Heart right ventricle (tissue), 16 donors: ENCODE results near the gene KSR2. TPM values are rescaled to one million over a fixed set of nuclear protein-coding genes. Genes with fewer than 3 reads are reported as not detected.

ENCODE experiments used
- ATAC-seq, 8 donors: fragments of 200-7000 bp; cut with Tn5 transposase; one replicate each; pipeline ENCODE4 v1.9.1; 2020; ENCODE audit warnings: mild to moderate bottlenecking in 8 of 8, moderate library complexity in 8 of 8, moderate number of reproducible peaks in 1 of 8
- DNase-seq, 2 donors: peaks; one replicate each; pipeline ENCODE4 v3.0.0-alpha.2; 2020
- H3K27ac ChIP-seq, 10 donors: fragments of 200-600 bp; sonication (generic) in 2 of 10; one replicate each; pipeline versions ENCODE4 v1.5.0 to v1.8.0; 2020 to 2022; ENCODE audit warnings: mild to moderate bottlenecking in 3 of 10
- H3K27me3 ChIP-seq, 7 donors: fragments of 200-600 bp; one replicate each; pipeline ENCODE4 v1.8.0; 2021 to 2022; ENCODE audit warnings: mild to moderate bottlenecking in 2 of 7
- H3K36me3 ChIP-seq, 9 donors: fragments of 200-600 bp; sonication (generic) in 1 of 9; one replicate each; pipeline versions ENCODE4 v1.5.0 to v1.8.0; 2020 to 2022; ENCODE audit warnings: mild to moderate bottlenecking in 2 of 9
- H3K4me1 ChIP-seq, 9 donors: fragments of 200-600 bp; sonication (generic) in 1 of 9; one replicate each; pipeline versions ENCODE4 v1.5.0 to v1.8.0; 2020 to 2022; ENCODE audit warnings: mild to moderate bottlenecking in 4 of 9
- H3K4me3 ChIP-seq, 10 donors: fragments of 200-600 bp; sonication (generic) in 2 of 10; one replicate each; pipeline versions ENCODE4 v1.5.0 to v1.8.0; 2020 to 2022; ENCODE audit warnings: mild to moderate bottlenecking in 7 of 10, moderate library complexity in 2 of 10
- H3K9me3 ChIP-seq, 11 donors: fragments of 200-600 bp in 10 of 11; sonication (generic) in 2 of 11; one replicate each; pipeline versions ENCODE4 v1.5.0 to v1.8.0; 2013 to 2022; ENCODE audit warnings: mild to moderate bottlenecking in 2 of 11, control low read depth in 1 of 11, moderate library complexity in 1 of 11
- WGBS, 2 donors: extraction: QIAGEN DNeasy Blood & Tissue Kit; methylation state at CpG; one replicate each; pipeline ENCODE4 v1.1.7; 2013; ENCODE audit warnings: inconsistent platforms in 1 of 2; 5-methylcytosine and 5-hydroxymethylcytosine counted together
- intact Hi-C, 10 donors: fragments of 100-400 bp; cut with DNase I; formaldehyde crosslinking; loops; one replicate each; pipeline versions ENCODE4 v1.11.1 to v1.14.2; 2022
- polyA plus RNA-seq, 2 donors: library from polyadenylated mRNA; stranded (reverse); fragments of 200-250 nt; gene quantifications; one replicate each; pipeline ENCODE4 v1.2.3, GENCODE V29; 2013
- total RNA-seq, 10 donors: library from RNA; stranded (reverse); fragmentation: NEBNext Ultra II Directional in 3 of 10; extraction: Animal tissue kit (Norgen Biotek cat#: 25700) in 3 of 10; gene quantifications; one replicate each; pipeline versions ENCODE4 v1.2.1 to v1.2.4, GENCODE V29; 2021 to 2023
- TF ChIP-seq, protein P1 (sequence below), 9 donors: fragments of 200-600 bp; sonication (generic) in 2 of 9; IDR thresholded peaks; one replicate each; pipeline versions ENCODE4 v1.5.0 to v1.8.0; 2021 to 2022; ENCODE audit warnings: antibody characterized with exemption in 9 of 9, mild to moderate bottlenecking in 5 of 9, moderate library complexity in 1 of 9
- donor health status: Arrhythmogenic right ventricular cardiomyopathy.
- donor health status: ischemic (EF 13 %, LVEDD 7.1; RV severe dilation, severe dysfunction).
- donor health status: healthy with polysubstance abuse.
- donor health status: DM: no; HTN: yes; CAD: no.
- donor health status: DM: no; HTN: no; CAD: no.
- donor health status: ischemic (EF 25% LVEDD 6.9; RV normal size, moderate dysfunction).
- donor health status: ischemic (EF 25% LVEDD 5.7; RV mildly dilated, moderate dysfunction).
- donor health status: healthy.
- donor health status: DM: yes; HTN: yes; CAD: no.
- donor health status: Ischemic cardiomyopathy.
- donor health status: ischemic (EF 35%, LVEDD 5.7; RV mildly dilated, moderate dysfunction).
- donor health status: nonischemic (EF 11% LVEDD 7.7; RV severe dilation, severe dysfunction).
- donor health status: DM: yes; HTN: yes; CAD: no.
- donor health status: PGD.
- donor health status: ischemic (EF 29% LVEDD 5.4; RV normal size, mild dysfunction).
- donor health status: nonischemic (EF 23%, LVEDD 6.1; RV moderate dilation, normal function).

KSR2 gene
- total and polyA plus RNA-seq, 12 donors: 0.02 TPM; not detected in 9

DNA sequence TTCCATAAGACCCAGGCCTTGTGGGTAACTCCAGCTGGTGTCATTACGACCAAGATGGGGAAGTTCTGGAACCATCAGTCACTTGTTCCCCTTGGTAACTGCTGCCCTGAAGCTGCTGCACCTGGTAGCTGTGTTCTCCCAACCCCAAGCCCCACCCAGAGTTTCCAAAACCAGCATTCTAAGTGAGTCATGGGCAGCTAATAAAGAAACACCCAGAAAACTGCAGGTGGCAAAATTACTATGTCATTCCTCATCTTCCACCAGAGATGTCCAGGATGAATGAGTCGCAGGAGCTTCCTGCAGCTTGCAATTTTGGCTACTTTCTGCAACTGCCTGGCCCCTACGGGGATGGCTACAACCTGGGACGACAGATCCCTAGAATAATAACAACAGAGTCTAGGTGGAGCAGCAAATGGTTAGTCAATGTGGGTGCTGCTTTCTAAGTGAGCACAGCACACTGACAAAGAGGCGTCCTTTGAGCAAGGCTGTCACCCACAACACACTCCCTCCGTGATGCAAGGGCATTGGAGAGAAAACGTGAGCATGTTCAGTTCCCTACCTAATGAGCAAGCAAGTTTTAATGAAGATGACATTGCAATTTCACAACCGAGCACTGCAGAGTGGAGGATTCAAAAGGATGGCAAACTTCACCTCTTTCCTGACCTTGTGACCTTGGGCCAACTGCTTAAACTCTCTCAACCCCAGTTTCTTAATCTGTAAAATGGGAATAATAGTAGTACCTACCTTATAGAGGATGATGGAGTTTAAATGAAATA, 306.0 kb downstream of the KSR2 start:
- DNase-seq (no peak), ATAC-seq (no peak)
- H3K27ac ChIP-seq: no peak overlapping the region
- no peaks in the 10 kb centered on the region for H3K36me3 ChIP-seq
- intact Hi-C loops: no loop called here
- WGBS, 2 donors: 67 to 74% methylated on average over 8 of the region's 8 CpGs
- H3K9me3 ChIP-seq: no peaks in the 10 kb centered on the region
- H3K4me3 ChIP-seq: no peak overlapping the region
- TF ChIP-seq, protein P1, sequence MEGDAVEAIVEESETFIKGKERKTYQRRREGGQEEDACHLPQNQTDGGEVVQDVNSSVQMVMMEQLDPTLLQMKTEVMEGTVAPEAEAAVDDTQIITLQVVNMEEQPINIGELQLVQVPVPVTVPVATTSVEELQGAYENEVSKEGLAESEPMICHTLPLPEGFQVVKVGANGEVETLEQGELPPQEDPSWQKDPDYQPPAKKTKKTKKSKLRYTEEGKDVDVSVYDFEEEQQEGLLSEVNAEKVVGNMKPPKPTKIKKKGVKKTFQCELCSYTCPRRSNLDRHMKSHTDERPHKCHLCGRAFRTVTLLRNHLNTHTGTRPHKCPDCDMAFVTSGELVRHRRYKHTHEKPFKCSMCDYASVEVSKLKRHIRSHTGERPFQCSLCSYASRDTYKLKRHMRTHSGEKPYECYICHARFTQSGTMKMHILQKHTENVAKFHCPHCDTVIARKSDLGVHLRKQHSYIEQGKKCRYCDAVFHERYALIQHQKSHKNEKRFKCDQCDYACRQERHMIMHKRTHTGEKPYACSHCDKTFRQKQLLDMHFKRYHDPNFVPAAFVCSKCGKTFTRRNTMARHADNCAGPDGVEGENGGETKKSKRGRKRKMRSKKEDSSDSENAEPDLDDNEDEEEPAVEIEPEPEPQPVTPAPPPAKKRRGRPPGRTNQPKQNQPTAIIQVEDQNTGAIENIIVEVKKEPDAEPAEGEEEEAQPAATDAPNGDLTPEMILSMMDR (IDR thresholded peaks at IDR 0.05): no peak
- H3K4me1 ChIP-seq: no peaks in the 10 kb centered on the region
- peaks cover 0 to 39% (median 19%) of the 10 kb centered on the region in 7 donors for H3K27me3 ChIP-seq

DNA sequence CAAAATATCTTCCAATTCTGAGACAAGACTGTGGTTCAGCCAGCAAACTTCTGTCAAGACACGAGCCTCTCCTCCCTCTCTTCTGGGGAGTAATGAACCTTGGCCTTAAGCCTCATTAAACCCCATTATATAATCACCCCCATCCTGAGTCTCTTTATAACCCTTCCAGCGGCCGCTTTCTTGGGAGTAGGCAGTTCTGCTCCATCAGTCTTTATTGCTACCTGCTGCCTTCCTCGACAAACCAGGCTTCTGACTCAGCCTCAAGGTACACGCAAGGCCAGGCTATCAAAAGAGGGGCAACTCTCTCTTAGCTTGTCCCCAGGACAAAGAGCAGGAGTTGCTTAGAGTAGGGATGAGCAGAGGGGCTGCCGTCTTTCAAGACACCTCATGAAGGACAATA, 306.6 kb downstream of the KSR2 start:
- 83 to 84% methylated on average over 6 of the region's 6 CpGs for WGBS, 2 donors

DNA sequence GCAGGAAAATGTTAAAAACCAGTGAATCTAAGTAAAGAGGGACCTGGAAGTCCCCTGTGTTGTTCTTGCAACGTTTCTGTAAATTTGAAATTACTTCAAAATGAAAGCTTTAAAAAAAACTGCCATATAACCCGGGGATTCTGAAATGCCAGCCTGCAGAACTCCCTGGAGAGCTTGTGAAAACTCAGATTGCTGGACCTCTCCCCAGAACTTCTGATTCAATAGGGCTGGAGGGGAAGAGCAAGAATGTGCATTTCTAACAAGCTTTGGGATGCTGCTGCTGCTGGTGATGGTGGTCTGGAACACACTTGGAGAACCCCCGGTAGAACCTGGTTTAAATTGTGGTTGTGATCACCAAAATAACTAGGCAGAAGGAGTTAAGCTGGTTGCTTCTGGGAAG, 307.3 kb downstream of the KSR2 start:
- WGBS, 2 donors: 49 to 52% methylated on average over 3 of the region's 3 CpGs
- intact Hi-C loops: no loop called here
- H3K4me1 ChIP-seq: no peaks in the 10 kb centered on the region
- no peak for DNase-seq
- no peaks in the 10 kb centered on the region for H3K9me3 ChIP-seq
- TF ChIP-seq, protein P1 (IDR thresholded peaks at IDR 0.05): no peak
- no peak for ATAC-seq
- no peak overlapping the region for H3K4me3 ChIP-seq
- H3K27ac ChIP-seq: no peak overlapping the region
- no peaks in the 10 kb centered on the region for H3K36me3 ChIP-seq
- H3K27me3 ChIP-seq: peaks cover 0 to 26% (median 16%) of the 10 kb centered on the region in 7 donors

More for the DNA sequence above, 306.6 kb downstream of the KSR2 start:
- Histone ChIP-seq H3K4me3 (no peak overlapping the region), H3K36me3 (no peaks in the 10 kb centered on the region), H3K27me3 (peaks cover 0 to 34% (median 19%) of the 10 kb centered on the region in 7 donors), H3K27ac (no peak overlapping the region), H3K4me1 (no peaks in the 10 kb centered on the region), H3K9me3 (no peaks in the 10 kb centered on the region)
- intact Hi-C loops: no loop called here
- DNase-seq (no peak), ATAC-seq (no peak)
- TF ChIP-seq, protein P1 (IDR thresholded peaks at IDR 0.05): no peak

DNA sequence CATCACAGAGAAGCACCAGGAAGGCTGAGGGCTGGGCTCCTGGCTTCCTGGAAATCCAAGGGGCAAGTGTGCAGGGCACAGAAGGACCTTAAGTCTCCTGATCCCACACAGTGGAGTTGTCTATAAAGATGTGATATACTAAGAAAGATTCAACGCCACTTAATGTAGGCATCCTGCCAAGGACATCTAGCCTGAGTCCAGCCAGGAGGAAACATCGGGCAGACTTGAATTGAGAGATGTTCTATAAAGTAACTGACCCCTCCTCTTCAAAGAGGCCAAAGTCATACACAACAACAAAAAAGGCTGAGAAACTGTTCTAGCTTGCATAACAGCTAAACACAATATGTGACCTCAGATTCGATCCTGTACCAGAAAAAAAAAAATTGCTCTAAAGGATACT, 307.9 kb downstream of the KSR2 start:
- 48 to 59% methylated on average over 3 of the region's 3 CpGs for WGBS, 2 donors
- intact Hi-C loops: no loop called here
- no peaks in the 10 kb centered on the region for H3K36me3 ChIP-seq

More for the DNA sequence above, 307.9 kb downstream of the KSR2 start:
- DNase-seq (no peak), ATAC-seq (no peak)
- Histone ChIP-seq H3K27ac (no peak overlapping the region), H3K4me1 (no peaks in the 10 kb centered on the region), H3K9me3 (no peaks in the 10 kb centered on the region), H3K4me3 (no peak overlapping the region), H3K27me3 (peaks cover 0 to 21% (median 15%) of the 10 kb centered on the region in 7 donors)
- TF ChIP-seq, protein P1 (IDR thresholded peaks at IDR 0.05): no peak
